IPS-20b (cell line): ENCODE measurements around the gene ROBO2.
A peak's percentile ranks its signal among the peaks of the same experiment; 100 is the strongest.

Experiments used
- H3K27ac ChIP-seq: one replicate; pipeline ENCODE4 v1.5.1; 2013; ENCODE audit warnings: low read length
- H3K27me3 ChIP-seq: 2 replicates; pipeline ENCODE4 v1.6.1; 2013; ENCODE audit warnings: mild to moderate bottlenecking, low read length, inconsistent platforms; ENCODE audit not compliant: insufficient read depth
- H3K36me3 ChIP-seq: 2 replicates; pipeline ENCODE4 v1.6.1; 2013; ENCODE audit warnings: low read depth, mild to moderate bottlenecking, inconsistent platforms, low read length, moderate library complexity; ENCODE audit not compliant: insufficient read depth
- H3K4me1 ChIP-seq: 2 replicates; pipeline ENCODE4 v1.6.1; 2013; ENCODE audit warnings: mild to moderate bottlenecking, control low read depth, inconsistent platforms, low read length, moderate library complexity; ENCODE audit not compliant: insufficient read depth
- H3K4me3 ChIP-seq: 2 replicates; pipeline ENCODE4 v1.5.1; 2013; ENCODE audit warnings: mild to moderate bottlenecking, low read length, inconsistent platforms
- H3K9ac ChIP-seq: 2 replicates; pipeline ENCODE4 v1.6.1; 2013; ENCODE audit warnings: low read depth, mild to moderate bottlenecking, inconsistent platforms, low read length, moderate library complexity
- H3K9me3 ChIP-seq: 2 replicates; pipeline ENCODE4 v1.6.1; 2013; ENCODE audit warnings: mild to moderate bottlenecking, low read depth, low read length, inconsistent platforms; ENCODE audit not compliant: insufficient read depth

ROBO2 gene

DNA sequence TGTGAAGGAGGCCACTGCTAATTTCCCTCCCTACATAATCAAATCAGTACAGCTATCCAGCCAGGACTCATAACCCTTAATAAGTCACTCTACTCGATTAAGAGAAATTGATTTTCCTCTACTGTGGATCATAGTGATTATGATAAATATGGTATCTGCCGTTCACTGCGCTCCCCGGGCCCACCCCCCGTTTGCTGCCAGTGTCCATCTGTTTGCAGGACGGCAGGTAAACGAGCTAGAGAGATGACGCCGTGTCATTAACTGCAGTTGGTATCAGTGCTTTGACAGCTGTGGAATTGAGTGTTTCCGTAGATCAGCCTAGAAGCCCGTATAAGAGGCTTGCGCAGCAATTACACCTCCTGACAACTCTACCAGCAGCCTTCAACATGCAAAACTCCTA, 94.9 kb downstream of the ROBO2 start:
- no peak overlapping the region for H3K9ac ChIP-seq
- no peaks in the 10 kb centered on the region for H3K27me3 ChIP-seq
- no peak overlapping the region for H3K27ac ChIP-seq
- H3K4me1 ChIP-seq = no peaks in the 10 kb centered on the region
- H3K9me3 ChIP-seq = no peaks in the 10 kb centered on the region
- no peak overlapping the region for H3K4me3 ChIP-seq
- H3K36me3 ChIP-seq = no peaks in the 10 kb centered on the region

DNA sequence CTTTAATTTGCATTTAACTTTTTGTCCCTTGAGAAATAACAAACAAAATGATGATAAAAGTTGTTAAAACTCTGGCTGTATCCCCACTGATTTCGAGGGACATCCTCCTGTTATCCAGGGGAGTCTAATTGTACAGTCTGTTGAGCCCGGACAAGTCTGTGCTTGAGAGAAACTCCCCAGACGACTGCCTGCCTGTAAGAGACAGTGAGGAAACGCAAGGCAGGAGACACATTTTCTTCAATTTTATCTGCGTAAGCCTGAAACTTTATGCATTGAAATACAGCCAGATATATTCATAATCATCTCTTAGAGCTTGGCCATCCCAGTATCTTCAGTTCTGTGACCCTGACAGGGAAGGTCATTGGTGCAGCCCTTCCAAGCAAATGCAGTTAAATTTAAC, 97.7 kb downstream of the ROBO2 start:
- Histone ChIP-seq H3K9me3 (no peaks in the 10 kb centered on the region), H3K27me3 (no peaks in the 10 kb centered on the region), H3K4me1 (no peaks in the 10 kb centered on the region), H3K9ac (no peak overlapping the region), H3K36me3 (no peaks in the 10 kb centered on the region), H3K27ac (no peak overlapping the region), H3K4me3 (no peak overlapping the region)

- no peaks in the 10 kb centered on the region for H3K27me3 ChIP-seq
- H3K27ac ChIP-seq = no peak overlapping the region
- H3K9ac ChIP-seq = no peak overlapping the region
- no peaks in the 10 kb centered on the region for H3K4me1 ChIP-seq
- H3K36me3 ChIP-seq = no peaks in the 10 kb centered on the region
- H3K9me3 ChIP-seq = no peaks in the 10 kb centered on the region
- no peak overlapping the region for H3K4me3 ChIP-seq
These were observed 99.7 kb downstream of the ROBO2 start for GRCh38 chr3:77139624-77140023.

DNA sequence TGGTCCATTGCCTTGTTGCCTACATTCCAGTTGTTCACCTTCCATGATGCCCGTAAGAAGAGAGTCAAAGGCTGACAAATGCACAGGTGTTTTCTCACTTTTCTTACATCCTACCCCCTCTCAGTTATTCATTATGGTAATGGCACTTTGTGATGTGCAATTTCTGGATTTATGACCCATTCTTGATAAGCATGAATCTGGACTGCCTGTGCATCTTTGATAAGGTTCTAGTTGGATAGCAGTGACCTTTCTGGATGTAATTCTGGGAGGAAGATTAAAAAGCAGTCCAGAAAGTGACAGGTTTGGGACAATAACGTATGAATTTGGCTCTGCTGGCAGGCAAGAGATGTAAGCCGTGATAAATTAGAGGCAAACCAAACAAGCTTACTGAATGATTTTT, 101.5 kb downstream of the ROBO2 start:
- H3K4me3 ChIP-seq = no peak overlapping the region
- H3K4me1 ChIP-seq = peaks cover 5% of the 10 kb centered on the region; the same call in 1 of the 2 replicates
- H3K9ac ChIP-seq = no peak overlapping the region
- H3K9me3 ChIP-seq = no peaks in the 10 kb centered on the region
- no peaks in the 10 kb centered on the region for H3K36me3 ChIP-seq
- H3K27ac ChIP-seq = no peak overlapping the region
- no peaks in the 10 kb centered on the region for H3K27me3 ChIP-seq

DNA sequence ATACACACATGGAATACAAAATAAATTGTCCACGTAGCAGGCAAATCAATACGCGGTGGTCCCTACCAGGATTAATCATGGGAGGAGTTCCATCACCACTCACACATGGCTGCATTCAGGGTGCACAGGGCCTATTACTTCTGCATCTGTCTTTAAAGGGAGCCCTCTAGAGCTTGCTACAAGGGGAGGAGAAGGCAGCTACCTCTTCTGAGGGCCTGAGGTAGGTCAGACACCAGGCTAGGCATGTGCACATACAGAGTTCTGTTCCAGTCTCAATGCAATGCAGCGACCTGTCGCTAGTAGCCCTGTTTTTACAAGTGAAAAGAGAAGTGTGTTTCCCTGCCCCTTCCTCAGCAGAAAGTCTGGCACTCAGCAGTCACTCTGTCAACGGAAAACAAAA, 102.7 kb downstream of the ROBO2 start:
- H3K9ac ChIP-seq = no peak overlapping the region
- no peak overlapping the region for H3K4me3 ChIP-seq
- H3K4me1 ChIP-seq = peaks cover 15% of the 10 kb centered on the region; the same call in 1 of the 2 replicates
- no peak overlapping the region for H3K27ac ChIP-seq
- no peaks in the 10 kb centered on the region for H3K9me3 ChIP-seq
- H3K27me3 ChIP-seq = no peaks in the 10 kb centered on the region
- no peaks in the 10 kb centered on the region for H3K36me3 ChIP-seq

GRCh38 chr3:77146004-77146403, 106.1 kb downstream of the ROBO2 start:
- Histone ChIP-seq H3K4me3 (no peak overlapping the region), H3K36me3 (no peaks in the 10 kb centered on the region), H3K4me1 (peaks cover 26% of the 10 kb centered on the region), H3K9ac (no peak overlapping the region), H3K9me3 (no peaks in the 10 kb centered on the region), H3K27ac (no peak overlapping the region), H3K27me3 (no peaks in the 10 kb centered on the region)

- Histone ChIP-seq H3K27me3 (no peaks in the 10 kb centered on the region), H3K9ac (0 out of 2 replicates have a peak overlapping the region, but pooled peaks have one; percentile 21), H3K36me3 (no peaks in the 10 kb centered on the region), H3K4me1 (peaks cover 26% of the 10 kb centered on the region), H3K4me3 (peak overlapping the region; percentile 50), H3K27ac (no peak overlapping the region), H3K9me3 (no peaks in the 10 kb centered on the region)
These were observed 108.1 kb downstream of the ROBO2 start for GRCh38 chr3:77147836-77148578.

DNA sequence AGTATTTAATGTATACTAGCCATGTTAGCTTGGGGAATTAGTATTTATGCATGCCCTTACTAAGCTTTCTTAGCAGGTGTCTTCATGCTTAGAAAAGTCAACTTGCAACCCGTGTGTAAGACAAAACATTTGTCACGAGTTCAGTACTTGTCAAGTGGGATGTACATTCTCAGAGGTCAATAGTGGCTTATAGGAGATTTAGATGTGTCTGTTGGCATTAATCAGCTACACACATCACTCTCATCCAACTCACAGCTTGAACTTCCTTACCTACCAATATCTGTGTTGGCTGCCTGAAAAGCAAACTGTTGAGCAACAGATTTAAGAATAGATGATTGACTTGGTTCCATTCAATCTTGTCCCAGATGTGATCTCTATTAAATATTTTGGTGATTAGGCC, 109.5 kb downstream of the ROBO2 start:
- H3K9me3 ChIP-seq = no peaks in the 10 kb centered on the region
- H3K4me1 ChIP-seq = peaks cover 26% of the 10 kb centered on the region
- H3K9ac ChIP-seq = no peak overlapping the region
- no peak overlapping the region for H3K27ac ChIP-seq
- H3K4me3 ChIP-seq = no peak overlapping the region
- no peaks in the 10 kb centered on the region for H3K36me3 ChIP-seq
- no peaks in the 10 kb centered on the region for H3K27me3 ChIP-seq

DNA sequence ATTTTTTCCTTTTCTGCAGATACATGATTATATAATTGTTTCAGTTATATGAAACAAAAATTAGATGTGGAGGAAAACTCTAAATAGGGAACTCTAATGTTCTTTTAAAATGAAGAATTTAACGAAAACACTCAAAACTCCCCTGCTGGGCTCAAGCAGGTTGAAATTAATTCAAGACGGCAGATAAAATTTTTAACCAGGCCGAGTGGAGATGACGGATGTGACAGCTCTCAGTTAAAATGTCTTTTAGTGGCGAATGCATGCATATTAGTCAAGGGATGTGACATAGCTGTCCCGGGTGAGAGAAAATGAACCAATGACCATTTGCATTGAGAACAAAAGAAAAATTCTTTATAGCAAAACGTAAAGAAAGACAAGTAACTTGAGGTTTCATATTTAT, 110.1 kb downstream of the ROBO2 start:
- H3K36me3 ChIP-seq = no peaks in the 10 kb centered on the region
- no peaks in the 10 kb centered on the region for H3K27me3 ChIP-seq
- no peaks in the 10 kb centered on the region for H3K9me3 ChIP-seq
- peaks cover 26% of the 10 kb centered on the region for H3K4me1 ChIP-seq
- H3K4me3 ChIP-seq = no peak overlapping the region
- no peak overlapping the region for H3K9ac ChIP-seq
- no peak overlapping the region for H3K27ac ChIP-seq

DNA sequence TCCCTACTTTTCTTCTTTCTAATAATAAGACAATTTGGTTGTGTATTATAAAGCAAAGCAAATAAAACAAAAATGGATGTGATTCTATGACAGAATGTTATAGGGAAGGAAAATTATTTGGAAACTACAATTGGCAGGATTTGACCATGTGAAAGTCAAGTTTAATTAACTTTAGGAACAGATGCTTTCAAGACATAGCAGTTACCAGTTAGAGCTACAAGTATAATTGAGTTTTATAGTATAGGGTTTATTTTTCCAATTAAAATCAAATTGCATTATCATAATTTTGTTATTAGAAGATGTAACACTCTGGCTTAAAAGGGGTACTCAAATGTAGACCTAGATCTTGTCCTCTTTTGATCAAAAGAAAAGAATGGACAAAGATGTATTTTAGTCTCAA, 110.9 kb downstream of the ROBO2 start:
- Histone ChIP-seq H3K27me3 (no peaks in the 10 kb centered on the region), H3K9ac (no peak overlapping the region), H3K36me3 (no peaks in the 10 kb centered on the region), H3K9me3 (no peaks in the 10 kb centered on the region), H3K4me1 (peaks cover 26% of the 10 kb centered on the region), H3K27ac (no peak overlapping the region), H3K4me3 (no peak overlapping the region)

GRCh38 chr3:77158730-77159581, 119.1 kb downstream of the ROBO2 start:
- Histone ChIP-seq H3K9ac (no peak overlapping the region), H3K27ac (no peak overlapping the region), H3K27me3 (no peaks in the 10 kb centered on the region), H3K9me3 (no peaks in the 10 kb centered on the region), H3K36me3 (no peaks in the 10 kb centered on the region), H3K4me1 (no peaks in the 10 kb centered on the region), H3K4me3 (no peak overlapping the region)

- H3K4me3 ChIP-seq = no peak overlapping the region
These were observed 121.1 kb downstream of the ROBO2 start for GRCh38 chr3:77160931-77161497.

More at GRCh38 chr3:77160931-77161497, 121.1 kb downstream of the ROBO2 start:
- no peaks in the 10 kb centered on the region for H3K4me1 ChIP-seq
- no peak overlapping the region for H3K27ac ChIP-seq
- no peak overlapping the region for H3K9ac ChIP-seq
- no peaks in the 10 kb centered on the region for H3K36me3 ChIP-seq
- H3K9me3 ChIP-seq = no peaks in the 10 kb centered on the region
- no peaks in the 10 kb centered on the region for H3K27me3 ChIP-seq
